GM06990 (cell line): ENCODE measurements around the gene FER.
"Not testable (repeated sequence)": the region's sequence is repeated elsewhere in the genome, so short reads cannot be mapped to it uniquely, and the experiment has no call there.

ENCODE experiments used
- DNase-seq: peaks from one replicate; pipeline ENCODE4 v3.0.0-alpha.2; 2011; ENCODE audit not compliant: insufficient read length; ENCODE audit errors: extremely low read depth
- H3K27me3 ChIP-seq: replicated peaks from 2 replicates; pipeline ENCODE4 v1.6.0; 2011; ENCODE audit warnings: low read length; ENCODE audit not compliant: control insufficient read depth, insufficient read depth
- H3K36me3 ChIP-seq: 2 replicates; pipeline ENCODE4 v1.5.1; 2011; ENCODE audit warnings: low read length; ENCODE audit not compliant: control insufficient read depth, insufficient read depth
- H3K4me3 ChIP-seq: replicated peaks from 2 replicates; pipeline ENCODE4 v1.5.1; 2011; ENCODE audit warnings: low read depth, mild to moderate bottlenecking, control low read depth, low read length
- TF ChIP-seq, protein P1 (sequence below): IDR thresholded peaks from 2 replicates; pipeline ENCODE4 v1.5.1; 2011; ENCODE audit warnings: low read length, control low read depth, mild to moderate bottlenecking, inconsistent platforms; ENCODE audit not compliant: insufficient read depth, poor library complexity, severe bottlenecking

Gene FER

DNA sequence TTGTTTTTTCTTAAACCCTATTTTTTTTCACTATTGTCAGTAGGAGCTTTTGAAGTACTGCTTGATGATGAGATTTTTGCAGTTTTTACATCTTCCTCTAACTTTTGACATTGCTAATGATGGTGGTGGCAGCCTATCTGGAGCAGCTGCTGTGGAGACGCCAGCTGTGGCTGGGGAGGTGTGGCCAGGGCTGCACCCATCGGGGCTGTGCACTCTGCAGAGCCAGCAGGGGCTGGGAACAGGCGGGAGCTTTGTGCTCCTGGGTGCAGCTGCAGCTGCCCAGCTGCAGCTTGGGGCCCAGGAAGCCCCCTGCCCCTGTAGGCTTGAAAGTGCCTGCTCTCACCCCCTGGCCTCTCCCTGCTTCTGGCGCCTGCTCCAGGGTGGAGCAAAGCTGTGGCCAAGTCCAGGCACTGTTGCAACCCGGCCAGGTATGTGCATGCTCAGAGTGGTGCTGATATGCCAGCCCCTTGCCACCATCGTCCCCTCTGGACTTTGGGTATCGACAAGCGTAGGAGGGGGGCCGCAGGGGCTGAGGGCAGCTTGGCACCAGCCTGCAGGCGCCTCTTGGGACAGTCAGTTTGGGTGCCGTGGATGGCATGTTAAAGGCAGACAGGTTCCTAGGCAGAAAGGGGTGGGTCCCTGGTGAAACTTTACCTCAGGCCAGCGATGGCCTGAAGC is 39.2 kb downstream of the FER start:
- no peaks in the 10 kb centered on the region for H3K27me3 ChIP-seq
- no peak for DNase-seq
- H3K4me3 ChIP-seq = no peak overlapping the region
- H3K36me3 ChIP-seq = no peaks in the 10 kb centered on the region; the same call in 1 of the 2 replicates
- TF ChIP-seq, protein P1, sequence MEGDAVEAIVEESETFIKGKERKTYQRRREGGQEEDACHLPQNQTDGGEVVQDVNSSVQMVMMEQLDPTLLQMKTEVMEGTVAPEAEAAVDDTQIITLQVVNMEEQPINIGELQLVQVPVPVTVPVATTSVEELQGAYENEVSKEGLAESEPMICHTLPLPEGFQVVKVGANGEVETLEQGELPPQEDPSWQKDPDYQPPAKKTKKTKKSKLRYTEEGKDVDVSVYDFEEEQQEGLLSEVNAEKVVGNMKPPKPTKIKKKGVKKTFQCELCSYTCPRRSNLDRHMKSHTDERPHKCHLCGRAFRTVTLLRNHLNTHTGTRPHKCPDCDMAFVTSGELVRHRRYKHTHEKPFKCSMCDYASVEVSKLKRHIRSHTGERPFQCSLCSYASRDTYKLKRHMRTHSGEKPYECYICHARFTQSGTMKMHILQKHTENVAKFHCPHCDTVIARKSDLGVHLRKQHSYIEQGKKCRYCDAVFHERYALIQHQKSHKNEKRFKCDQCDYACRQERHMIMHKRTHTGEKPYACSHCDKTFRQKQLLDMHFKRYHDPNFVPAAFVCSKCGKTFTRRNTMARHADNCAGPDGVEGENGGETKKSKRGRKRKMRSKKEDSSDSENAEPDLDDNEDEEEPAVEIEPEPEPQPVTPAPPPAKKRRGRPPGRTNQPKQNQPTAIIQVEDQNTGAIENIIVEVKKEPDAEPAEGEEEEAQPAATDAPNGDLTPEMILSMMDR = no peak

DNA sequence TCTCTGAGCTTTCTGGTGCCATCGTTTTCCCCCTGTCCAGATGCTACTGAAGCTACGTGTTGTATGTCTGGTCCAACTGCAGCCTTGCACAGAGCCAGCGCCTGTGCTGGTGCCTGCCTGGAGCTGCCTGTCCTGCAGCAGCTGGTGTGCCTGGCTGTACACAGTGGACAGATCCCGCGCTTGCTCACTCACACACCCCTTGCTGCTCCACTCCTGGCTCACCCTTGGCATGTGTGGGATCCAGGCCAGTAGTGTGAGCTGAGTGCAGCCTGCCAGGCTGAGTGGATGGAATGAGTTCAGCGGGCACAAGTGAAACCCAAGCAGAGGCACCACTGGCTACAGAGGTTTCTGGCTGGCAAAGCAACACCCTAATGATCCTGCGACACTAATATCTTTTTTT is 40.4 kb downstream of the FER start:
- DNase-seq = no peak
- TF ChIP-seq, protein P1 = no peak
- no peaks in the 10 kb centered on the region; the same call in 1 of the 2 replicates for H3K36me3 ChIP-seq
- H3K4me3 ChIP-seq = no peak overlapping the region
- no peaks in the 10 kb centered on the region for H3K27me3 ChIP-seq

DNA sequence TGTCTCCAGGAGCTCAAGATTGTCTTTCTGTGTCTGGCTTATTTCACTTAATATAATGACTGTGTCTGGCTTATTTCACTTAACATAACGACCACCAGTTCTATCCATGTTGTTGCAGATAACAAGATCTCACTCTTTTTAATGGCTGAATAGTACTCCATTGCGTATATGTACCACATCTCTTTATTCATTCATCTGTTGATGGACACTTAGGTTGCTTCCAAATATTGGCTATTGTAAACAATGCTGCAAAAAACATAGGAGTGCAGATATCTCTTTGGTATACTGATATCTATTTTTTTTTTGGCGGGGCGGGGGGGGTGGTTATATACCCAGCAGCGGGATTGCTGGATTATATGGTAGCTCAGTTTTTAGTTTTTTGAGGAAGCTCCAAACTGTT is 45.5 kb downstream of the FER start:
- Histone ChIP-seq H3K4me3 (no peak overlapping the region), H3K36me3 (no peaks in the 10 kb centered on the region), H3K27me3 (no peaks in the 10 kb centered on the region)
- DNase-seq = no peak
- TF ChIP-seq, protein P1 = no peak

DNA sequence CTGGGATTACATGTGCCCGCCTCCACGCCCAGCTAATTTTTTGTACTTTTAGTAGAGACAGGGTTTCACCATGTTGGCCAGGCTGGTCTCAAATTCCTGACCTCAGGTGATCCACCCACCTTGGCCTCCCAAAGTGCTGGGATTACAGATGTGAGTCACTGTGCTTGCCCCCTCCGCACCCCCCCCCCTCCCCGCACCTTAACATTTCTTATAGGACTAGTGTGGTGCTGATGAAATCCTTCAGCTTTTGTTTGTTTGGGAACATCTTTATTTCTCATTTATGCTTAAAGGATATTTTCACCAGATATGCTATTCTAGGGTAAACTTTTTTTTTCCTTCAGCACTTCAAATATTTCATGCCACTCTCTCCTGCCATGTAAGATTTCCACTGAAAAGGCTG is 46.7 kb downstream of the FER start:
- not testable (repeated sequence) for H3K27me3 ChIP-seq, H3K36me3 ChIP-seq, H3K4me3 ChIP-seq, DNase-seq

DNA sequence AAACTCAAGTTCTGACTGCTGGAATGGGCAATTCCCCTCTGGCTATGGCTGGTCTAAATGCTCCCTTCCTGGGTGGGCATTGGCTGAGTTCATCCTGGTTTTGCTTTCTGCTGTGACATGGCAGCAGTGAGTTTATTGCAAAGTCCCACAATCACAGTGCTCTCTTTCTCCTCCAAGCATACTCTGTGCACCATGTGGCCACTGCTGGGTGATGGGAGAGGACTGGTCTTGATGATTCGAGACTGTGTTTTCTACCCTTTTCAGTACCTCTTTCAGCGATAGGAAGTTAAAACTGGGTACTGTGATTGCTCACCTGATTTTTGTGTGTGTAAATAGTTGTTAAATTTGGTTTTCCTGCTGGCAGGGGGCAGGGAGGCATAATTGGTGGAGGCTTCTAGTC is 49.7 kb downstream of the FER start:
- no peak for DNase-seq
- TF ChIP-seq, protein P1 = no peak
- H3K27me3 ChIP-seq = no peaks in the 10 kb centered on the region
- no peak overlapping the region for H3K4me3 ChIP-seq
- no peaks in the 10 kb centered on the region for H3K36me3 ChIP-seq

DNA sequence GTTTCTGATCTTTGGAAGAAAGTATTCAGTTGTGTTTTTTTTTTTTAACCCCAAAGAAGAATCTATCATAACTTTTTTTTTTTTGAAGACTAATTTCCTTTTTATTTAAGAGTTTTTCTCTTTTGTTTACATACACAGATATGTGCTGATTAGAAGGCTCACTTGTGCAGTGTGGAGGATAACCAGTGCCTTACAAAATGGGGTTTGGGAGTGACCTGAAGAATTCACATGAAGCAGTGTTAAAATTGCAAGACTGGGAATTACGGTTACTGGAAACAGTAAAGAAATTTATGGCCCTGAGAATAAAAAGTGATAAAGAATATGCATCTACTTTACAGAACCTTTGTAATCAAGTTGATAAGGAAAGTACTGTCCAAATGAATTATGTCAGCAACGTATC is 50.3 kb downstream of the FER start:
- Histone ChIP-seq H3K27me3 (no peaks in the 10 kb centered on the region), H3K4me3 (no peak overlapping the region), H3K36me3 (no peaks in the 10 kb centered on the region)
- no peak for DNase-seq
- TF ChIP-seq, protein P1 = no peak
